Gastrocnemius medialis (tissue), 4 donors: ENCODE data around the gene OR4C11. TPM values are rescaled to one million over a fixed set of nuclear protein-coding genes. Genes with fewer than 3 reads are reported as not detected.

Experiments used
- ATAC-seq, 2 donors: fragments of 150-250 bp; one replicate each; pipeline ENCODE4 v1.9.1; 2016
- DNase-seq, 2 donors: peaks; one replicate each; pipeline ENCODE4 v3.0.0-alpha.2; 2019
- H3K27ac ChIP-seq, 4 donors: fragments of 200-600 bp; sonication (generic); 1 replicate in 1 of 4; 2 replicates in 3 of 4; pipeline ENCODE4 v1.5.1; 2016 to 2018; ENCODE audit warnings: mild to moderate bottlenecking in 2 of 4, moderate library complexity in 1 of 4
- H3K27me3 ChIP-seq, 3 donors: fragments of 200-600 bp; sonication (generic) in 2 of 3; 1 replicate in 1 of 3; 2 replicates in 2 of 3; pipeline versions ENCODE4 v1.5.1 to v1.6.0; 2016 to 2019; ENCODE audit warnings: mild to moderate bottlenecking in 1 of 3, moderate library complexity in 1 of 3
- H3K36me3 ChIP-seq, 2 donors: fragments of 200-600 bp; sonication (generic) in 1 of 2; one replicate each; pipeline ENCODE4 v1.5.1; 2017 to 2018
- H3K4me1 ChIP-seq, 2 donors: fragments of 200-600 bp; sonication (generic) in 1 of 2; one replicate each; pipeline ENCODE4 v1.5.1; 2016 to 2017; ENCODE audit warnings: mild to moderate bottlenecking in 2 of 2
- H3K4me3 ChIP-seq, 4 donors: fragments of 200-600 bp; sonication (generic) in 3 of 4; 1 replicate in 1 of 4; 2 replicates in 3 of 4; pipeline ENCODE4 v1.5.1; 2016 to 2019; ENCODE audit warnings: mild to moderate bottlenecking in 2 of 4
- H3K9me3 ChIP-seq, 3 donors: fragments of 200-600 bp; sonication (generic) in 2 of 3; 1 replicate in 1 of 3; 2 replicates in 2 of 3; pipeline ENCODE4 v1.5.1; 2016 to 2019
- POLR2A ChIP-seq, 2 donors: fragments of 450-650 bp; IDR thresholded peaks; one replicate each; pipeline ENCODE4 v1.6.1; 2017; ENCODE audit warnings: antibody characterized with exemption in 2 of 2, mild to moderate bottlenecking in 2 of 2, moderate library complexity in 2 of 2
- in situ Hi-C, 4 donors: fragments of 200-750 bp; cut with MboI; loops; one replicate each; pipeline versions ENCODE4 v1.15.0 to v1.8.0; 2017; ENCODE audit warnings: low sequenced_read_pairs in 4 of 4
- intact Hi-C: fragments of 100-400 bp; cut with DNase I; formaldehyde crosslinking; loops from one replicate; pipeline ENCODE4 v1.15.1; 2023; ENCODE audit warnings: low total_unique reads
- total RNA-seq, 4 donors: library from RNA; depleted of rRNA; stranded (reverse); fragments of >200 nt; gene quantifications; one replicate each; pipeline versions ENCODE4 v1.1.0 to v1.2.3, GENCODE V29; 2016
- TF ChIP-seq, protein P1 (sequence below), 5 experiments: fragments of 450-650 bp in 3 of 5; fragments of 200-600 bp in 2 of 5; sonication (generic) in 2 of 5; IDR thresholded peaks in 4 of 5; conservative IDR thresholded peaks in 1 of 5; 1 replicate in 4 of 5; 2 replicates in 1 of 5; pipeline ENCODE4 v1.5.1; 2016 to 2019; ENCODE audit warnings: antibody characterized with exemption in 5 of 5, mild to moderate bottlenecking in 3 of 5, moderate library complexity in 3 of 5

OR4C11 gene, protein sequence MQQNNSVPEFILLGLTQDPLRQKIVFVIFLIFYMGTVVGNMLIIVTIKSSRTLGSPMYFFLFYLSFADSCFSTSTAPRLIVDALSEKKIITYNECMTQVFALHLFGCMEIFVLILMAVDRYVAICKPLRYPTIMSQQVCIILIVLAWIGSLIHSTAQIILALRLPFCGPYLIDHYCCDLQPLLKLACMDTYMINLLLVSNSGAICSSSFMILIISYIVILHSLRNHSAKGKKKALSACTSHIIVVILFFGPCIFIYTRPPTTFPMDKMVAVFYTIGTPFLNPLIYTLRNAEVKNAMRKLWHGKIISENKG
- total RNA-seq, result not detected

DNA sequence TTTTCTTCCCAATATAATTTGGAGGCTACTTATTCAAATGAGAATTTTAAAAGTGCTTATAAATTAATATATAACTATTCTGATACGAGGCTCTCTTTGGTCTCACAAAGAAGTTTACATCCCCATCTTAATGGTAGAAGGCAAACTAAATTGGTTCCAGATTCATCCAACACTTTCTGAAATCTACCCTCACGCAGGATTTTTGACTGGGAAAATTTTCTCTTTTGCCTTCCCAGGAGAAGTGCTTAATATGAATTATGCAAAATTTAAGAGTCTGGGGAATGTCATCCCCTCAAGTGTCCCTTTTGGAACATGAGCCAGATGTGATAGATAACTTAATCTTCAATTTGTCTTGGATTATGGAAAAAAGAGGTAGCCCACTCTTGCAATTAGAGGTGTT, at the start of gene OR4C11:
Gene OR4C11 (minus strand): TSS at position 101 of the 400 bp plus-strand sequence. CDS start 3,272 bp downstream, outside the sequence.
- intact Hi-C loops (no loop called here), in situ Hi-C loops (no loop called here)
- H3K4me3 ChIP-seq, result no peak within 1 kb of the TSS
- ATAC-seq (no peak), DNase-seq (no peak)
- no peaks in the 10 kb centered on the region for H3K36me3 ChIP-seq
- TF ChIP-seq, protein P1, sequence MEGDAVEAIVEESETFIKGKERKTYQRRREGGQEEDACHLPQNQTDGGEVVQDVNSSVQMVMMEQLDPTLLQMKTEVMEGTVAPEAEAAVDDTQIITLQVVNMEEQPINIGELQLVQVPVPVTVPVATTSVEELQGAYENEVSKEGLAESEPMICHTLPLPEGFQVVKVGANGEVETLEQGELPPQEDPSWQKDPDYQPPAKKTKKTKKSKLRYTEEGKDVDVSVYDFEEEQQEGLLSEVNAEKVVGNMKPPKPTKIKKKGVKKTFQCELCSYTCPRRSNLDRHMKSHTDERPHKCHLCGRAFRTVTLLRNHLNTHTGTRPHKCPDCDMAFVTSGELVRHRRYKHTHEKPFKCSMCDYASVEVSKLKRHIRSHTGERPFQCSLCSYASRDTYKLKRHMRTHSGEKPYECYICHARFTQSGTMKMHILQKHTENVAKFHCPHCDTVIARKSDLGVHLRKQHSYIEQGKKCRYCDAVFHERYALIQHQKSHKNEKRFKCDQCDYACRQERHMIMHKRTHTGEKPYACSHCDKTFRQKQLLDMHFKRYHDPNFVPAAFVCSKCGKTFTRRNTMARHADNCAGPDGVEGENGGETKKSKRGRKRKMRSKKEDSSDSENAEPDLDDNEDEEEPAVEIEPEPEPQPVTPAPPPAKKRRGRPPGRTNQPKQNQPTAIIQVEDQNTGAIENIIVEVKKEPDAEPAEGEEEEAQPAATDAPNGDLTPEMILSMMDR (IDR thresholded peaks at IDR 0.05 in 4 of 5, conservative IDR thresholded peaks at IDR 0.05 in 1 of 5), result no peak
- TF ChIP-seq POLR2A (IDR thresholded peaks at IDR 0.05), result no peak
- no peaks in the 10 kb centered on the region for H3K27me3 ChIP-seq
- H3K9me3 ChIP-seq, result no peaks in the 10 kb centered on the region
- H3K27ac ChIP-seq, result no peak within 1 kb of the TSS
- no peaks in the 10 kb centered on the region for H3K4me1 ChIP-seq

DNA sequence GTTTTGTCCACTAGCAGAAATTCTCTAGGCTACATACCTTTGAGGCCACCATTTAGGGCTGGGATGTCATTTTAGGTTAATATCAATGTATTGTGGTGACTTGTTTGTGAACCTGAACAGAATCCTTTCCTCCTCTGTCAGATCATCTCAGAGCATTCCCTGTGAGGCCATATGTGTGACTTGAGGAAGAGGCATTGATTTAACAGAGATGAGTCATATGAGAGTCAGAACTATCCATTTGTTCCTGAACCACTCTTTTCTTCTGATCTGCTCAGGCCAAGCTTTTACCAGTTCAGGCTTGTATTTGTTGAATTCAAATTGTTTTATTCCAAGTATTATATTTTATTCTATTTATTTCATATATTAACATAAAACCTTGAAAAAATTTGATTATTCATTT, 47.7 kb upstream of the OR4C11 start:
- Histone ChIP-seq H3K4me1 (no peaks in the 10 kb centered on the region), H3K9me3 (no peaks in the 10 kb centered on the region), H3K36me3 (no peaks in the 10 kb centered on the region), H3K4me3 (no peak overlapping the region), H3K27me3 (no peaks in the 10 kb centered on the region), H3K27ac (no peak overlapping the region)
- no peak for TF ChIP-seq POLR2A (IDR thresholded peaks at IDR 0.05)
- TF ChIP-seq, protein P1 (IDR thresholded peaks at IDR 0.05 in 4 of 5, conservative IDR thresholded peaks at IDR 0.05 in 1 of 5), result no peak
- intact Hi-C loops (no loop called here), in situ Hi-C loops (no loop called here)
- ATAC-seq (no peak), DNase-seq (no peak)

DNA sequence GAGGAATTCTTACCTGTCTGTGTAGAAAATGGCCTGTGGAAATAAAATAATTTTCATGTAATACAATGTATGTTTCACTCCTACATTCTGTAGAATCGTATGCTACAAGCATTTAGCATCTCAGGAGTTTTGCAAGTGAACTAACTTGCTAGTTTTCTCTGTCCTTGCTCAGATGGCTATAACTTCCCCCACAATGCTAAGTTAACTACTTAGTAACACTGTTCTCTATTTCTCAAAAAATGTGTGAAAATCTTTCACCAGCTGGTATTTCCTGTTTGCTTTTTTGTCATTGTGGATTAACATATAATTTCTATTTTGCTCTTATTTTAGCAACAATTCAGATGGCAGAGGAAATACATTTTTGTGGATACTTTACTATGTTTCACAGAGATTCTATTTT, 45.1 kb upstream of the OR4C11 start:
- intact Hi-C loops, result no loop called here
- Histone ChIP-seq H3K36me3 (no peaks in the 10 kb centered on the region), H3K27me3 (no peaks in the 10 kb centered on the region), H3K27ac (no peak overlapping the region), H3K4me1 (no peaks in the 10 kb centered on the region), H3K9me3 (no peaks in the 10 kb centered on the region), H3K4me3 (no peak overlapping the region)
- TF ChIP-seq POLR2A (IDR thresholded peaks at IDR 0.05), result no peak
- TF ChIP-seq, protein P1 (IDR thresholded peaks at IDR 0.05 in 4 of 5, conservative IDR thresholded peaks at IDR 0.05 in 1 of 5), result no peak
- ATAC-seq (no peak), DNase-seq (no peak)
- in situ Hi-C loops, result no loop called here

DNA sequence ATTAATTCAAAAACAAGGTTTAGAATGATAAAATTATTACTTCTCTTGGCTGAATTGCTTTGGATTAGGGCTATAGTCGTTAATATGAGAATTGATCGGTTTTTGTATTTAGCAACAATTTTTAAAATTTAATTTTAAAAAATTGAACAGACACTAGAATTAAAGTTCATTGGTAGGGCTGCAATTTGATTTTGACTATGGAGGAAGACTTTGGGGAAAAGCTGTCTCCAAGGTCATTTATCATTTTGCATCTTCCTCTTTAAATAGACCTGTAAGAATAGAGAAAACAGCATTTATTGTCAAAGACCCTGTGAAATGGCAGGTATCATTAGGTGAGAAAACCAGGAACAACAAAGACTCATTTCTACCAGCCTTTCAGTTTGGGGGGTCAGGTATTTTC, 40.6 kb upstream of the OR4C11 start, which contains the start of gene OR4S2:
Gene OR4S2 (plus strand): TSS at position 301 of the 400 bp plus-strand sequence. CDS start 2,577 bp downstream, outside the sequence.
- Histone ChIP-seq H3K4me3 (no peak within 1 kb of the TSS), H3K9me3 (no peaks in the 10 kb centered on the region), H3K4me1 (no peaks in the 10 kb centered on the region), H3K27ac (no peak within 1 kb of the TSS), H3K27me3 (no peaks in the 10 kb centered on the region), H3K36me3 (no peaks in the 10 kb centered on the region)
- ATAC-seq, result no peak
- intact Hi-C loops (no loop called here), in situ Hi-C loops (no loop called here)
- TF ChIP-seq, protein P1 (IDR thresholded peaks at IDR 0.05 in 4 of 5, conservative IDR thresholded peaks at IDR 0.05 in 1 of 5), result no peak
- no peak for TF ChIP-seq POLR2A (IDR thresholded peaks at IDR 0.05)
- DNase-seq, result no peak
